Stimulated activated CD8-positive, alpha-beta memory T cell treated with anti-CD3 and anti-CD28 coated beads, Interleukin-12 subunit alpha, Interleukin-12 subunit beta, amount 100 ng/mL, for 24 hours (primary cell): ENCODE measurements around the gene CSRNP2.
"Not testable (repeated sequence)": the region's sequence is repeated elsewhere in the genome, so short reads cannot be mapped to it uniquely, and the experiment has no call there.

Experiments
- DNase-seq: peaks from one replicate; pipeline ENCODE4 v3.0.0-alpha.2; 2020; ENCODE audit errors: extremely low read depth

CSRNP2 gene

DNA sequence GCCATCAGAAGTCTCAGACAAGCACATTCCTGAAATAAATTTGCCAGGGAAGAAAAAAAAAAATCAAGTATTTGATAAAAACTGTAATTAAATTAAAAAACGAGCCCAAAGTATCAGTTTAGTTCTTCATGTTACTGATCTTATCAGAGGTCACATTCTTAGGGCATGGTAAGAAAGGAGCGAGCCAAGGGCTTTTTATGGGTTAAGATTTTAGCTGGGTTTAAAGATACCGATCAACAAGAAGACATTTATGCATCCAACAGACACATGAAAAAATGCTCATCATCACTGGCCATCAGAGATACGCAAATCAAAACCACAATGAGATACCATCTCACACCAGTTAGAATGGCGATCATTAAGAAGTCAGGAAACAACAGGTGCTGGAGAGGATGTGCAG lies 5.0 kb downstream of the CSRNP2 start:
- DNase-seq, result not testable (repeated sequence)

DNA sequence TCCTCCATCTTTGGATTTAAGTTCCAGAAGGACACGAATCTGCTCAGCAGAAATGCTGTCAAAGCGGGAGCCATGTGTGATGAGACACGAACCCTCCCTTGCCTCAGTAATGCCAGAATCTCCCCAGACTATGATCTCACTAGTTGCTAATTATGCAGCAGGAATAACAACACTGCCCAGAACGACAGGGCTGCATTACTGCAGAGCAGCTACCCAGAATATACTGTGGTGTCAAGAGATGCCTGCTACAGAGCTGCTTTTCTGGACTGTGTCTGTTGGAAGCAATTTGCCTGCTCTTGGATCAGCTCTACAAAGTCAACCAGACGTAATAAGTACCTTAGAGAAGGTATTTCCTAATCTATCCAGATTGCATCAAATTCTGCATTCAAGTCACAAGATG lies 5.5 kb downstream of the CSRNP2 start:
- no peak for DNase-seq

- no peak for DNase-seq
Measured at GRCh38 chr12:51076236-51076930, 7.0 kb downstream of the CSRNP2 start.

GRCh38 chr12:51075390-51075789 lies 8.0 kb downstream of the CSRNP2 start:
- no peak for DNase-seq

DNA sequence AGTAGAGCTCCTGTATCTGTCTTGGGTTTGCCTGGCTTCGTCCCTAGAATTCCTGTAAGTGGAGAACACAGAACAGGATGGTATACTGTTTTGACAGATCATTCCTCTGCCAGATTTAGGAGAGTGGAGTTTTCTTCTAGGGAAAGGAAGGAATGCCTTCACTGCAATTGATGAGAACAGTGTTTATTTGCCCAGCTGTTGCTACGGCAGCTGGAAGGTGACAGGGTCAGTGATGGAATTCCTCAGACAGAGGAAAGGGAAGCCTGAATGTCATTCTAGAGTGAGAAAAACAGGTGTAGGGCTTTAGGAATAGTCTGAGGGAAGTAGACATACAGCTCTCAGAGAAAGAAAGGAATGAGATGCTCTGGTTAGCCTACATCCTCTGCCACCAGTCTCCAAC lies 11.7 kb downstream of the CSRNP2 start:
- DNase-seq, result no peak

GRCh38 chr12:51070004-51070403 lies 13.4 kb downstream of the CSRNP2 start:
- no peak for DNase-seq

- DNase-seq, result no peak
Measured at GRCh38 chr12:51067771-51068170, 15.6 kb downstream of the CSRNP2 start.

GRCh38 chr12:51067229-51067628 lies 16.2 kb downstream of the CSRNP2 start:
- DNase-seq, result no peak

DNA sequence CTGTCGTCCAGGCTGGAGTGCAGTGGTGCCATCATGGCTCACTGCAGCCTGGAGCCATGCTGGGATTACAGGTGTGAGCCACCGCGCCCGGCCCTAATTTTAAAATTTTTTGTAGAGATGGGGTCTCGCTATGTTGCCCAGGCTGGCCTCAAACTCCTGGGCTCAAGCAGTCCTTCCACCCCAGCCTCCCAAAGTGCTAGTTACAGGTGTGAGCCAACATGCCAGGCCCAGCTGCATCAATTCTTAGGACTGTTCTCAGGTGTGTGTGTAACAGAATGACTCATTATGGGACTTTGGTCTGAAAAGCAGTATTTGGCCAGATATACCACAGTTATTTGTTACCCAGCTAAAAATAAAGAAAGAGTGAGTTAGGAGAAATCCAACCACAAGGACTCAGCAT lies 17.9 kb downstream of the CSRNP2 start:
- no peak for DNase-seq

GRCh38 chr12:51062631-51063397 lies 20.6 kb downstream of the CSRNP2 start:
- no peak for DNase-seq

DNA sequence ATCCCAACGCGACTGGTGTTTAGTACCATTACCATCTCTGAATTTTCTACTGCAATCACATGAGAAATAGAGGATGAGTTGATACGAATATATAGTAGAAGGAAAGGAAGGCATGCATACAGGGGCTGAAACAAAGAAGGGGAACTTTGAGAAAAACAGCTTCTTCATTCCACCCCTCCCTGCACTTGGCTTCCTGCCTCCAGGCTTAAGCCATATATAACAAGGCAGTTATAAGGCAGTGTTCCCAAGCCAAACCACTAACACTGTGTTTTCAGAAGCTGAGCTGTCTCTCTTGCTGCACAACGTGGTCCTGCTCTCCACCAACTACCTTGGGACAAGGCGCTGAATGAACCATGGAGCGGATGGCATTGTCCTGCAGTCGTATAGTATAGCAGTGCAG lies 24.3 kb downstream of the CSRNP2 start:
- no peak for DNase-seq

DNA sequence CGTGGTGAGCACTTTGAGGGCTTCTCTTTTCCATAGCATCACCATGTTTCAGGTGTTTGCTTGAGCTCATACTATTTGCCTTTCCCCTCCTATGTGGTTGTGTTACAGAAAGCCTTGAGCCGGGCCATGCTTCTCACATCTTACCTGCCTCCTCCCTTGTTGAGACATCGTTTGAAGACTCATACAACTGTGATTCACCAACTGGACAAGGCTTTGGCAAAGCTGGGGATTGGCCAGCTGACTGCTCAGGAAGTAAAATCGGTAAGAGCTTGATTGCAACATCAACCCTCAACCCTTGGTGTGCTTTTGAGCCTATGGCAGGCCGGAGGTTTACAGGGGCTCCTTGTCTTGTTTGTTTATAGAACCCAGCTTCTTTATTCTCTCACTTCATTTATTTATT lies 27.2 kb downstream of the CSRNP2 start:
- DNase-seq, result no peak

DNA sequence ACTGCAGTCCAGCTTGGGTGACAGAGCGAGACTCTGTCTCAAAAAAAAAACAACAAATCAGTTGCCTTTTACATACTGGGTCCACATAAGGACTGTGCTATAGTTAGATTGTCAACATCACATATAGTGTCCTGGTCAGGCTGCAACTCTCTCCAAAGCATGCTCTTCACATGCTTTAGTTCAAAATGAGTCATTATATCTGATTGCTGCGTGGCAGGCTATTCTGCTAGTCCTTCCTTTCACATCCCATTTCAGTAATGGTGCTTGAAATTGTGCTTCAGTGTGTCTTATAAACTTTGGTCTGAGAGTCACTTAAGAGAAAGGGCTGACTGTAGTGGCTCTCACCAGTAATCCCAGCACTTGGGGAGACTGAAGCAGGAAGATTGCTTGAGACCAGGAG lies 28.3 kb downstream of the CSRNP2 start:
- no peak for DNase-seq

DNA sequence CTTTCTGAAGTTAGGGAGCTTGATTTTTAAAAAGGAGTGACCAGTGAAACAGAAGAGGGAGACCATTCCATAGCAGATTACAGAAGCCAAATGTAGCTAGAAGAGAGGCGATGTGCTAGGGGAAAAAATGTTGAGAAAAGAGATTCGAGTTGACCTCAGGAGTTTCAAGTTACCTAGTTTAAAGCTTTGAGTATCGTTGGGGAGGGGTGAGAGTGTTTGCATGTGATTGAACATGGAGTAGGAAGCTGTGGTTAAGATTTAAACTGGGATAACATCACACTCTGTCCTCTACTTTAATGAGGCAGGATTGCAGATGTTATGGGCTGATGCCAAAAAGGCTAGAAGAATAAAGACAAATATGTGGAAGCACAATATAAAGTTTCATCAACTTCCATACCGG lies 31.6 kb downstream of the CSRNP2 start:
- no peak for DNase-seq

GRCh38 chr12:51049525-51049924 lies 33.9 kb downstream of the CSRNP2 start:
- no peak for DNase-seq

DNA sequence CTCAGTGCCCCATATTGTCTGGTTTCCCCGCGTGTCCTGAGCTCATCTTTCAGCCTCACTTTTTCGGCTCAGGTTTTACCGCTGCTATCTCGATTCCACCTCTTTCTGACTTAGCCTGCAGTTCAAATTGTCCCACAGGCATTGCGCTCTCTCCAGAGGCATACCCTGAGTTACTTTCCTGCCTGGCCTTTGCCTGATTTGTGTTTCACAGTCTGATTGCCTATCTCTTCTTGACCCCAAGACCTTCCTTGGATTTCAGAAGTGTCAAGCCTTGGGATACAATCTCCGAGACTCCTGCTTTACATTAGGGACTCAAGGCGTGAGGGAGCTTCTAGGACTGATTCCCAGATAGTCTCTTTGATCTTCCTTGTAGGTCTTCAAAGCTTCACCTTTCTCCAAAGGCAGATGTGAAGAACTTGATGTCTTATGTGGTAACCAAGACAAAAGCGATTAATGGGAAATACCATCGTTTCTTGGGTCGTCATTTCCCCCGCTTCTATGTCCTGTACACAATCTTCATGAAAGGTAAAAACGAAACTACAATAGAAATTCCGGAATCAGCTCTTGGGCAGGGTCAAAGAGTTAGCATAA lies 34.6 kb downstream of the CSRNP2 start:
- no peak for DNase-seq

DNA sequence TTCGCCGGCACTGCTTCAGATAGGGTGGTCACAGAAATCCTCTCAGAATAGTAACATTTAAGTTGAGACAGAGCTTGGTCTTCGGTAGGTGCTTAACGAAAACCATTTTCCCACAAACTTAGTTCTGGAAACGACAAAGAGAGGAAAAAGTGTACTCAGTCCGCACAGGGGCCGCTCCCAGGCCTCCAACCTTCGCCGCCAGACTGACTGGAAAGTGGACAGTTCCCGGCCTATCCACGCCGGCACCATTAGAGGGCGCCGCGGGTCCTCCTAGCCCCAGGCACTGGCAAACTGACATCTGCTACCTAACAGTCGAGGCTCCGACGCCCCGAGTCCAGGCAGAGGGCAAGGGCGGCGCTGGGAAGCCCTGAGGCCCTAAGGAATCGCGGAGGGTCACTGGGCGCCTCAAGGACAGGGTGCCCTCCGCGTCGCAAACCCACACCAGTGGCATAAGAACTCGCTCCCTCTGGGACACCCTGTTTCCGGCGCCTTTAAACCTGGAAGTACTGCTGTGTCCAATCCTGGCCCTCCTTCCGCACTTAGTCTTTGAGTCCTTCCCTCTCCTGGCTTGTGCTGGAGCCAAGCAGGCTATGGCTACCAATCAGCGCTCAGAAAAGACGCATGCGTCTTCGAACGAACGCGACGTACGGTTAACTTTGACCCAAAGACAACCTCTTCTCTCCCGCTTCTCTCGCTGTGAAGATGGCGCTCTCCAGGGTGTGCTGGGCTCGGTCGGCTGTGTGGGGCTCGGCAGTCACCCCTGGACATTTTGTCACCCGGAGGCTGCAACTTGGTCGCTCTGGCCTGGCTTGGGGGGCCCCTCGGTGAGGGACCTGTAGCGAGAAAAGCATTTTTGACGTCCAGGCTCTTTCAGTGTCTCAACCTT lies 35.5 kb downstream of the CSRNP2 start, which contains the start of gene LETMD1:
LETMD1 (plus strand) TSS at position 673 of the 886 bp plus-strand sequence; CDS start at position 703, 30 bp downstream.
- peak; percentile 77 for DNase-seq

DNA sequence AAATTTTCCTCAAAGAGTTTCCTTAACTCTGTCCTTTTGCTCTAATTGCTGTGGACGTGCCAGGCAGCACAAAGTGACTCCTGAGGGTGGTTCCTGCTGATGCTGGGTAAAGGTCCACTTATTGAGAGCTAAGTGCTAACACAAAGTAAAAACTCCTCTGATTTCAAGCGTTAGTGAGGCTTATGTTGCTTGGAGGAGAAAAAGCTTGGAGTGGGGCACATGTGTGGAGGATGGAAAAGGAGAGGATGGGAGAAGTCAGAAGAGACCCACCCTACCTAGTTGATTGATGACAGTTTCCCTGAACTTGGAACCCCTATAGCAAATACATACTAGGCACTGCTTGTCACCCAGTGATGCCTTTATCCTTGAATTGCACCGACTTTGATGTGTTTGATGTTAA lies 47.1 kb downstream of the CSRNP2 start:
- DNase-seq, result no peak

DNA sequence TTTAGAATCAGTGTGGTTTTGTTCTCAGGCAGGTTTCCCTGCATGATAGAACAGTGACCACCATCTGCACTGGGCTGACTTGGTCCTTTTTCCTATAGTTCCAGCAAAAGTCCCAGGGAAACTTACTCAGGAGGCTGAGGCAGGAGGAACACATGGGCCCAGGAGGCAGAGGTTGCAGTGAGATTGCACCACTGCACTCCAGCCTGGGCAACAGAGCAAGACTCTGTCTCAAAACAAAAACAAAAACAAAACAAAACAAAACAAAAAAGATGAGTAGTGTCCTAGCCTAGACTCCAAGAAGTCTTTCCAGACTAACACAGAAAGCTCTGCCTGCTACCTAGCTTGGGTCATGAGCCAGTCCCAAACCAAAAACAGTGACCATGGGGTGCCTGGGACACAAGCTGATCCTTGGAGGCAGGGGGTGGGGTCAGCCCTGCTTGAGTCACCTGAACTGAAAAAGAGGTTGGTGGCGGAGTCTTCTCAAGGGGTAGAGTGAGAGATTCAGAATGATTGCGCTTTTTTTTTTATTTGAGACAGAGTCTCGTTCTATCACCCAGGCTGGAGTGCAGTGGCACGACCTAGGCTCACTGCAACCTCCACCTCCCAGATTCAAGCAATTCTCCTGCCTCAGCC lies 49.8 kb downstream of the CSRNP2 start:
- DNase-seq, result no peak

DNA sequence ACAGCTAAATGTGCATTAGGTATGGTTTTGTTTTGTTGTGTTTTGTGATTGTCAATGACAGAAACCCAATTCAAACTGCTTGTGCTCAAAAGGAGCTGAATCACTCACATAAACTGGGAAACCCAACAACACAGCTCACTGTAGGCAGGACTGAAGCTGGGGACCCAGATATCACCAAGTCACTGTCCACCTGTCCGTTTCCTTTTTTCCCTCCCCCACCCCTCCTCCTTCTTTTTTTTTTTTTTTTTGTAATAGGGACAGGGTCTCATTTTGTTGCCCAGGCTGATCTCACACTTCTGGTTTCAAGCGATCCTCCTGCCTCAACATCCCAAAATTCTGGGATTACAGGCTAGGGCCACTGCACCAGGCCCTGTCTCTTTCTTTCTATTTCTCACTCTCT lies 50.3 kb downstream of the CSRNP2 start:
- DNase-seq, result no peak

DNA sequence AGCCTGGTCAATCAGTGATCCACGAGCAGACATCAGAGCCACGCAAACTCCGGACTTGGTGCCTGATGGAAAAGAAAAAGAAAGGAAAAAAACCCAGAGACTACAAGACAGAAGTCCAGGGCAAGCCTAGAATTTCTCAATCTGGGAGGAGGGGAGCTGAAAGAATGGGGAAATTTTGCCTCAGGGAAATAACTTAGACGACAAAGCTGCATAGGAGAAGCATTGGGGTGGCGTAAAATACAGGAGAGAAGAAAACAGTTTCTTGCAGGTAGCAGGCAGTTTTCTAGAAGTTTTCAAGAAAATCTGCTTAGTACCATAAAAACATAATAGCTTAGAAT lies 54.6 kb downstream of the CSRNP2 start:
- no peak for DNase-seq
